Stomach (tissue), 4 donors: ENCODE measurements around the gene OFD1.

Source experiments
- CTCF ChIP-seq, 7 experiments: fragments of 450-650 bp in 4 of 7; fragments of 200-600 bp in 3 of 7; sonication (generic) in 3 of 7; IDR thresholded peaks; one replicate each; pipeline ENCODE4 v1.5.1; 2016 to 2019; ENCODE audit warnings: antibody characterized with exemption in 7 of 7, control low read depth in 2 of 7, mild to moderate bottlenecking in 1 of 7
- EP300 ChIP-seq: sonication (generic); formaldehyde crosslinking; IDR thresholded peaks from one replicate; pipeline ENCODE4 v1.6.1; 2017; ENCODE audit warnings: antibody characterized with exemption
- POLR2A ChIP-seq, 4 donors: fragments of 450-650 bp; IDR thresholded peaks; one replicate each; pipeline ENCODE4 v1.6.1; 2016; ENCODE audit warnings: antibody characterized with exemption in 4 of 4, control low read depth in 2 of 4, mild to moderate bottlenecking in 1 of 4, moderate library complexity in 1 of 4

- TF ChIP-seq EP300 = no peak
- no peak for TF ChIP-seq CTCF (IDR thresholded peaks at IDR 0.05)
- no peak for TF ChIP-seq POLR2A (IDR thresholded peaks at IDR 0.05)
These were observed 18.1 kb upstream of the OFD1 start for GRCh38 chrX:13716455-13716854.
